BJ (cell line): ENCODE results near the gene RPL28. TPM values are rescaled to one million over a fixed set of nuclear protein-coding genes. Genes with fewer than 3 reads are reported as not detected.

Experiments
- CTCF ChIA-PET: fragments of 350-600 bp; formaldehyde crosslinking; extraction: SDS; loops from one replicate; lab custom pipeline; 2021; ENCODE audit warnings: antibody characterized with exemption, inconsistent platforms; lab: Yijun Ruan, JAX
- POLR2A ChIA-PET: fragments of 300-600 bp; sonication (Branson Sonifier 250); formaldehyde crosslinking; extraction: SDS; loops from one replicate; lab custom pipeline; 2021; ENCODE audit warnings: antibody characterized with exemption; lab: Charles Lee
- DNase-seq: peaks from one replicate; pipeline ENCODE4 v3.0.0-alpha.2; 2011; ENCODE audit warnings: low read depth
- H3K27me3 ChIP-seq: 2 replicates; pipeline ENCODE4 v1.6.0; 2011; ENCODE audit warnings: low read length; ENCODE audit not compliant: control insufficient read depth, insufficient read depth
- H3K36me3 ChIP-seq: 2 replicates; pipeline ENCODE4 v1.5.1; 2011; ENCODE audit warnings: low read length; ENCODE audit not compliant: control insufficient read depth, insufficient read depth
- H3K4me3 ChIP-seq: 2 replicates; pipeline ENCODE4 v1.5.1; 2011; ENCODE audit warnings: low read depth, mild to moderate bottlenecking, control low read depth, low read length
- polyA plus RNA-seq: library from polyadenylated mRNA; depleted of rRNA; stranded (reverse); fragments of >200 nt; gene quantifications from 2 replicates; pipeline ENCODE4 v1.2.3, GENCODE V29; 2011
- TF ChIP-seq, protein P1 (sequence below): IDR thresholded peaks from 2 replicates; pipeline ENCODE4 v1.5.1; 2011; ENCODE audit warnings: low read depth, mild to moderate bottlenecking, control low read depth, inconsistent platforms, low read length, moderate library complexity; ENCODE audit not compliant: insufficient read depth

Gene RPL28
- polyA plus RNA-seq, 1 experiment = 838 TPM

DNA sequence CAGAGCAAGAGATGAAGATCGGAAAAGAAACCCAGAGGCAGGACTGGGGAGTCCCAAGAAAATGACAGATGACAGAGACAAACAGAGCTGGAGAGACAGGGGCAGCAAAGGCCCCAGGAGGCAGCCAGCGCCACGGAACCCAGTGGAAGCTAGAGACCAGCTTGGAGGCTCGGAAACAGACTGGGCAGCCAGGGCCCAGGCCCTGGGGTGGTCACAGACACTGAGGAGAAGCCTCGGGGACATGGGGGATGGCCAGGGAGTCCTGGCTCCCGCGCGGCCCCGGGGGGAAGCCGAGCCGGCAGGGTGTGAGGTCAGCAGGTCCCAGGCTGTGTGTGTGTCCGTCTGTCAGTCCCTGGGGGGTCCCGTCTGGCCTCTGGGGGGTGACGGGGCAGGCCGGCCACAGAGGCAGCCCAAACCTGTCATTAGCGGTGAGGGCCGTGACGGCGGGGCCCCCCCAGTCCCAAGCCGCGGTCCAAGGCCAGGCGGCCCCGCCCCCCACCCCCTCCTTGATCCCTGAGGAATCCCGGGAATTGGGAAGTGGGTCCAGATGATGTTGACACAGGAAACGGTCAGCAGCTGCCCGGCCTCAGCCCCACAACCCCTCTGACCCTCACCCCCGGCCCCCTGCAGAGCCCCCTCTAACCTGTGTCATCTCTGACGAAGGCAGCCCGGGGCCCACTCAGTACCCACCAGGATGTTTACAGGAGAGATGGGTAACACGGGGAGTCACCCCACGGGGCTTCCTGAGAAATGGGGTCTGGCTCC lies 11.6 kb upstream of the RPL28 start:
- no peak for DNase-seq
- POLR2A ChIA-PET = interaction anchor here (0.6 kb wide), 1 partner anchor 94 kb away, joined by 3 read pairs; the partner anchor contains the start of gene HSPBP1
- CTCF ChIA-PET = interaction anchor here (2.7 kb wide), 1 partner anchor 10 kb away, joined by 8 read pairs; the partner anchor contains the start of gene TMEM238
- TF ChIP-seq, protein P1, sequence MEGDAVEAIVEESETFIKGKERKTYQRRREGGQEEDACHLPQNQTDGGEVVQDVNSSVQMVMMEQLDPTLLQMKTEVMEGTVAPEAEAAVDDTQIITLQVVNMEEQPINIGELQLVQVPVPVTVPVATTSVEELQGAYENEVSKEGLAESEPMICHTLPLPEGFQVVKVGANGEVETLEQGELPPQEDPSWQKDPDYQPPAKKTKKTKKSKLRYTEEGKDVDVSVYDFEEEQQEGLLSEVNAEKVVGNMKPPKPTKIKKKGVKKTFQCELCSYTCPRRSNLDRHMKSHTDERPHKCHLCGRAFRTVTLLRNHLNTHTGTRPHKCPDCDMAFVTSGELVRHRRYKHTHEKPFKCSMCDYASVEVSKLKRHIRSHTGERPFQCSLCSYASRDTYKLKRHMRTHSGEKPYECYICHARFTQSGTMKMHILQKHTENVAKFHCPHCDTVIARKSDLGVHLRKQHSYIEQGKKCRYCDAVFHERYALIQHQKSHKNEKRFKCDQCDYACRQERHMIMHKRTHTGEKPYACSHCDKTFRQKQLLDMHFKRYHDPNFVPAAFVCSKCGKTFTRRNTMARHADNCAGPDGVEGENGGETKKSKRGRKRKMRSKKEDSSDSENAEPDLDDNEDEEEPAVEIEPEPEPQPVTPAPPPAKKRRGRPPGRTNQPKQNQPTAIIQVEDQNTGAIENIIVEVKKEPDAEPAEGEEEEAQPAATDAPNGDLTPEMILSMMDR = no peak
- no peaks in the 10 kb centered on the region; the same call in 1 of the 2 replicates for H3K36me3 ChIP-seq
- no peaks in the 10 kb centered on the region for H3K27me3 ChIP-seq
- H3K4me3 ChIP-seq = no peak overlapping the region

- no peak for DNase-seq
- POLR2A ChIA-PET = no interaction called here
- CTCF ChIA-PET = interaction anchor here (1.2 to 2.7 kb wide), 2 partner anchors 8 to 75 kb away, joined by 3 to 8 read pairs; partner anchors contain the start of gene TMEM238
These were observed 9.3 kb upstream of the RPL28 start, which contains the start of gene TMEM190 for GRCh38 chr19:55376241-55376933. Gene TMEM190, plus strand, starts transcription at chr19:55376826. Its CDS starts 28 bp downstream, at chr19:55376854.

GRCh38 chr19:55377356-55378131 lies 8.2 kb upstream of the RPL28 start:
- ChIA-PET POLR2A (no interaction called here), CTCF (interaction anchor here (1.2 kb wide), 1 partner anchor 76 kb away, joined by 3 read pairs; no protein-coding TSS in a partner anchor)
- Histone ChIP-seq H3K27me3 (no peaks in the 10 kb centered on the region), H3K36me3 (no peaks in the 10 kb centered on the region; the same call in 1 of the 2 replicates), H3K4me3 (no peak overlapping the region)
- TF ChIP-seq, protein P1 = no peak
- no peak for DNase-seq

More at GRCh38 chr19:55376241-55376933, 9.3 kb upstream of the RPL28 start, which contains the start of gene TMEM190:
- no peaks in the 10 kb centered on the region for H3K27me3 ChIP-seq
- no peak within 1 kb of the TSS for H3K4me3 ChIP-seq
- TF ChIP-seq, protein P1 = no peak
- H3K36me3 ChIP-seq = no peaks in the 10 kb centered on the region; the same call in 1 of the 2 replicates

- Histone ChIP-seq H3K27me3 (no peaks in the 10 kb centered on the region), H3K36me3 (no peaks in the 10 kb centered on the region), H3K4me3 (no peak overlapping the region)
- ChIA-PET CTCF (no interaction called here), POLR2A (no interaction called here)
- DNase-seq = no peak
- TF ChIP-seq, protein P1 = no peak
These were observed 6.6 kb upstream of the RPL28 start for GRCh38 chr19:55379174-55379573.
